Right lung (tissue), 5 donors: Measurements from ENCODE around the gene RAB12. TPM values are rescaled to one million over a fixed set of nuclear protein-coding genes. Genes with fewer than 3 reads are reported as not detected.
"Not testable (repeated sequence)": the region's sequence is repeated elsewhere in the genome, so short reads cannot be mapped to it uniquely, and the experiment has no call there.

ENCODE experiments used
- DNase-seq, 2 donors: peaks; one replicate each; pipeline ENCODE4 v3.0.0-alpha.2; 2013
- polyA plus RNA-seq, 5 donors: library from polyadenylated mRNA; unstranded; fragments of 120-200 nt; gene quantifications; one replicate each; pipeline versions ENCODE4 v1.2.1 to v1.2.3, GENCODE V29; 2013; ENCODE audit warnings: inconsistent platforms in 1 of 5, low replicate concordance in 1 of 5; ENCODE audit not compliant: insufficient read length in 5 of 5, insufficient read depth in 1 of 5

The RAB12 gene
- polyA plus RNA-seq, 5 donors: 41.6 to 55.6 (median 47.0) TPM

- no peak for DNase-seq
Observed at GRCh38 chr18:8609659-8610458, 622 bp downstream of the RAB12 start.

- DNase-seq: no peak
Observed at GRCh38 chr18:8610459-8610851, 1.2 kb downstream of the RAB12 start.

GRCh38 chr18:8611916-8612576 lies 2.8 kb downstream of the RAB12 start:
- no peak for DNase-seq

- no peak for DNase-seq
Observed at GRCh38 chr18:8614875-8615274, 5.6 kb downstream of the RAB12 start.

GRCh38 chr18:8615397-8616027 lies 6.3 kb downstream of the RAB12 start:
- DNase-seq: peak in 1 of 2 donors; percentile 59

GRCh38 chr18:8616028-8616401 lies 6.8 kb downstream of the RAB12 start:
- DNase-seq: no peak

GRCh38 chr18:8617907-8618306 lies 8.7 kb downstream of the RAB12 start:
- no peak for DNase-seq

GRCh38 chr18:8619041-8619440 lies 9.8 kb downstream of the RAB12 start:
- DNase-seq: no peak

GRCh38 chr18:8619835-8620577 lies 10.8 kb downstream of the RAB12 start:
- DNase-seq: no peak

GRCh38 chr18:8620845-8621244 lies 11.6 kb downstream of the RAB12 start:
- no peak for DNase-seq

GRCh38 chr18:8622625-8623024 lies 13.4 kb downstream of the RAB12 start:
- not testable (repeated sequence) for DNase-seq

- DNase-seq: no peak
Observed at GRCh38 chr18:8623549-8624106, 14.4 kb downstream of the RAB12 start.

GRCh38 chr18:8625461-8626092 lies 16.3 kb downstream of the RAB12 start:
- DNase-seq: no peak

- DNase-seq: no peak
Observed at GRCh38 chr18:8626414-8627106, 17.3 kb downstream of the RAB12 start.

GRCh38 chr18:8627107-8627472 lies 17.9 kb downstream of the RAB12 start:
- DNase-seq: no peak

GRCh38 chr18:8627540-8627939 lies 18.3 kb downstream of the RAB12 start:
- no peak for DNase-seq

- DNase-seq: no peak
Observed at GRCh38 chr18:8629602-8630001, 20.4 kb downstream of the RAB12 start.

GRCh38 chr18:8630546-8630945 lies 21.3 kb downstream of the RAB12 start:
- DNase-seq: no peak

GRCh38 chr18:8631265-8631664 lies 22.0 kb downstream of the RAB12 start:
- no peak for DNase-seq

GRCh38 chr18:8632386-8632785 lies 23.1 kb downstream of the RAB12 start:
- no peak for DNase-seq

- no peak for DNase-seq
Observed at GRCh38 chr18:8634508-8634907, 25.3 kb downstream of the RAB12 start.
